Amniotic epithelial cell (primary cell): Measurements from ENCODE around the gene RAB3IL1.
"Not testable (repeated sequence)": the region's sequence is repeated elsewhere in the genome, so short reads cannot be mapped to it uniquely, and the experiment has no call there.

Source experiments
- DNase-seq: peaks from one replicate; pipeline ENCODE4 v3.0.0-alpha.2; 2010; ENCODE audit warnings: low read depth

The RAB3IL1 gene

DNA sequence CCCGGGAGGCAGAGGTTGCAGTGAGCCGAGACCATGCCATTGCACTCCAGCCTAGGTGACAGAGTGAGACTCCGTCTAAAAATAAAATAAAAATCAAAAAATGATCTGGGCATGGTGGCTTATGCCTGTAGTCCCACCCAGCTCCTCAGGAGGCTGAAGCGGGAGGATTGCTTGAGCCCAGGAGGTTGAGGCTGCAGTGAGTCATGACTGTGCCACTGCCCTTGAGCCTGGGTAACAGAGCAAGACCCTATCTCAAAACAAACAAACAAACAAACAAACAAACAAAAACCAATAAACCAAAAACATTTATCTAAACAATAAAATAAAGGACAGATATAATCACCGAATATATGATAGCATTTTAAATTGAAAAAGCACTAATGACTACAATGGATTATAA is 36.3 kb upstream of the RAB3IL1 start:
- not testable (repeated sequence) for DNase-seq

DNA sequence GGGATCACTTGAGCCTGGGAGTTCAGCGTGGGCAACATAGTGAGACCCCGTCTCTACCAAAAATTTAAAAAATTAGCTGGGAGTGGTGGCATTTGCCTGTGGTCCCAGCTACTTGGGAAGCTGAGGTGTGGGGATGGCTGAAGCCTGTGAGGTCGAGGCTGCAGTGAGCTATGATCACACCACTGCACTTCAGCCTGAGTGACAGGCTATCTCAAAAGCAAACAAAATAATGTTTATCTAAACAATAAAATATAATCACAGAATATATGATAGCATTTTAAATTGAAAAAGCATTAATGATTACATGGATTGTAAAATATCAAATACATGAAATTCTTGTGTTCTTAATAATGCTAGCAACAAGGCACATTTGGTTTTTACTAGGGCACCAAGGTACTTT is 35.5 kb upstream of the RAB3IL1 start:
- no peak for DNase-seq

DNA sequence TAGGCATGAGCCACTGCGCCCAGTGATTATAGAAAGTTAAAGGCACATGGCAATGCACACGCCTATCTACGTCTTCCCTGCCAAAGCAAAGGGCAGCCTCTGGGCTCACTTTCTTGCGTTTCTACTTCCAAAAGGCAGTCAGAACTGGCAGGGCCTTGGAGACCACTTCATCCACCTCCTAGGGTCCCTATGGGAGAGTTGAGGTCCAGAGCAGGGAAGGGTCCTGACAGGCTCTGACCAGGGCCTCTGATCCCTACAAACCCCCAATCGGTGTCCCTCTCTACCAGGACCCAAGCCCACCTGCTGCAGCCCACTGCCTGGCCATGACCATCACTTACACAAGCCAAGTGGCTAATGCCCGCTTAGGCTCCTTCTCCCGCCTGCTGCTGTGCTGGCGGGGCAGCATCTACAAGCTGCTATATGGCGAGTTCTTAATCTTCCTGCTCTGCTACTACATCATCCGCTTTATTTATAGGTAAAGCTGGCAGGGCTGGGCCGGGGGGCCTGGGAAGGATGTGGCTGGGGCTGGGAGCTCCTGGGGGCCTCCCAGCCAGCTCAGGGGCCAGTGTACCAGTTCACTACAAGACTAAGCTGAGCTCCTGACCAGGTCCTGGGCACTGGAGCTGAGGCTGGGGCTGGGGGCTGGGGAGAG is 34.2 kb upstream of the RAB3IL1 start:
- no peak for DNase-seq

DNA sequence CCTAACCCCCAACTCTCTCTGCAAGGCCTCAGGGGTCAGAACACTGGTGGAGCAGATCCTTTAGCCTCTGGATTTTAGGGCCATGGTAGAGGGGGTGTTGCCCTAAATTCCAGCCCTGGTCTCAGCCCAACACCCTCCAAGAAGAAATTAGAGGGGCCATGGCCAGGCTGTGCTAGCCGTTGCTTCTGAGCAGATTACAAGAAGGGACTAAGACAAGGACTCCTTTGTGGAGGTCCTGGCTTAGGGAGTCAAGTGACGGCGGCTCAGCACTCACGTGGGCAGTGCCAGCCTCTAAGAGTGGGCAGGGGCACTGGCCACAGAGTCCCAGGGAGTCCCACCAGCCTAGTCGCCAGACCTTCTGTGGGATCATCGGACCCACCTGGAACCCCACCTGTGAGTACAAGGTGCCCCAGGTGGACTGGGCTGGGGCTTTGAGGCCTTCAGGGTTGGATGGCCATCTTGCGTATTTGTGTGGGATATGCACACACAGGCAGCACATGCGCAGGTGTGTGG is 32.7 kb upstream of the RAB3IL1 start, which contains the start of gene BEST1:
Gene BEST1, plus strand, starts transcription at position 317 of the 513 bp plus-strand sequence. CDS start 1,456 bp downstream, outside the sequence.
- DNase-seq: no peak

DNA sequence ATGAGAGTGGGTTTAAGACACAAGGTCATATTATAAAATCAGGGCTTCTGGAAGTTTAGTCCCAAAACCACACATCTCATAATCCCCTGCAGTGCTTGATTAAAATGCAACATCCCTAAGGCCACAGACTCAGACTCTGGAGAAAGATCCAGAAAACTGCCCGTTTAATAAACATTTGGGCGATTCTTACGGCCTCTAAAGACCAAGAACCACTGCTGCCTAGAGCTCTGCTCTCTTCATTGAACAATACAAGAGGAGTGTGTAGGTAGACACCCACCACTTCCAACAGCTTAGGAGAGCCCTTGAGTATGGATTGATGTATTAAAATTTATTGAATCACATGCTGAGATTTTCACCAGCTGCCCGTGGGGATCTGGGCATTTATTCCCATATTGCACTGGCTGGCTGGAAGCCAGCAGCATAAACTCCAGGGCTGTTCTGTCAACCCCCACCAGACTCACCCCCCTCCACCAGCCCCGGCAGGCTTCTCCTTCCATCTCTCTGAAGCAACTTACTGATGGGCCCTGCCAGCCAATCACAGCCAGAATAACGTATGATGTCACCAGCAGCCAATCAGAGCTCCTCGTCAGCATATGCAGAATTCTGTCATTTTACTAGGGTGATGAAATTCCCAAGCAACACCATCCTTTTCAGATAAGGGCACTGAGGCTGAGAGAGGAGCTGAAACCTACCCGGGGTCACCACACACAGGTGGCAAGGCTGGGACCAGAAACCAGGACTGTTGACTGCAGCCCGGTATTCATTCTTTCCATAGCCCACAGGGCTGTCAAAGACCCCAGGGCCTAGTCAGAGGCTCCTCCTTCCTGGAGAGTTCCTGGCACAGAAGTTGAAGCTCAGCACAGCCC is 32.0 kb upstream of the RAB3IL1 start:
- peak; percentile 97 for DNase-seq

GRCh38 chr11:61948505-61948904 is 31.1 kb upstream of the RAB3IL1 start:
- peak; percentile 29 for DNase-seq

DNA sequence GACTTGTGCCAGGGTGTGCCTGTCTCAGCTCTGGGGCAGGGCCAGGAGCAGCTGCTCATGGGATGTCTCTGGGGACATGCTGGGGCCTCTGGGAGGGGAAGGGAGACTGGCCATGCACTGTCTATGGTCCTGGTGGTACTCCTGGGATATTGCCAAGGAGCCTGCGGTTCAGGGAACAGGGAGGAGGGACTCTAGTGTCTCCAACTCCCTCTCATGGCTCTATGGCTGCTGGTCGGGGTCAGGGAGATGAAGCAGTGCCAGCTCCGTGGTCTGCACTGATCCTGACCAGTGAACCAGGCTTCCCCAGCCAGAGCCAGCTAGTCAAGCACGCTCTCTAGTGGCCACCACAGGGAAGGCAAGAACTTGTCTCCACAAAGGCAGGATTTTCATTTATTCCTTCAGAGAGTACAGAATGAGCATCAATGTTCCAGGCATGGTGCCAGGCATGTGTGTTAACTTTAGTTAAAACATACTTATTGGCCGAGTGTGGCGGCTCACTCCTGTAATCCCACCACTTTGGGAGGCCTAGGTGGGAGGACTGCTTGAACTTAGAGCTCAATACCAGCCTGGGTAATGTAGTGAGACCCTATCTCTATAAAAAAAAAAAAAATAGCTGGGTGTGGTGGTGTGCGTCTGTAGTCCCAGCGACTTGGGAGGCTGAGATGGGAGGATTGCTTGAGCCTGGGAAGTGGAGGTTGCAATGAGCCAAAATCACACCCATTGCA is 30.3 kb upstream of the RAB3IL1 start:
- DNase-seq: peak; percentile 84

GRCh38 chr11:61946894-61947293 is 29.5 kb upstream of the RAB3IL1 start:
- DNase-seq: no peak

- no peak for DNase-seq
These were observed 27.8 kb upstream of the RAB3IL1 start for GRCh38 chr11:61945191-61945590.

DNA sequence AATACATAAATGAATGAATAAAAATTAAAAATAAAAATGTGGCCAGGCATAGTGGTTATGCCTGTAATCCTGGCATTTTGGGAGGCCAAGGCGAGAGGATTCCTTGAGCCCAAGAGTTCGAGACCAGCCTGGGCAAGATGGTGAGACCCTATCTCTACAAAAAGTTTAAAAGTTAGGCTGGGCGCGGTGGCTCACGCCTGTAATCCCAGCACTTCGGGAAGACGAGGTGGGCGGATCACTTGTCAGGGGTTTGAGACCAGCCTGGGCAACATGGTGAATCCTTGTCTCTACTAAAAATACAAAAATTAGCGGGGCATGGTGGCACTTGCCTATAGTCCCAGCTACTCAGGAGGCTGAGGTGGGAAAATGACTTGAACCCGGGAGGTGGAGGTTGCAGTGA is 23.1 kb upstream of the RAB3IL1 start:
- no peak for DNase-seq

- no peak for DNase-seq
These were observed 18.5 kb upstream of the RAB3IL1 start for GRCh38 chr11:61935861-61936260.

- no peak for DNase-seq
These were observed 13.6 kb upstream of the RAB3IL1 start for GRCh38 chr11:61930933-61931332.

- DNase-seq: peak; percentile 46
These were observed 11.2 kb upstream of the RAB3IL1 start for GRCh38 chr11:61928606-61929005.

DNA sequence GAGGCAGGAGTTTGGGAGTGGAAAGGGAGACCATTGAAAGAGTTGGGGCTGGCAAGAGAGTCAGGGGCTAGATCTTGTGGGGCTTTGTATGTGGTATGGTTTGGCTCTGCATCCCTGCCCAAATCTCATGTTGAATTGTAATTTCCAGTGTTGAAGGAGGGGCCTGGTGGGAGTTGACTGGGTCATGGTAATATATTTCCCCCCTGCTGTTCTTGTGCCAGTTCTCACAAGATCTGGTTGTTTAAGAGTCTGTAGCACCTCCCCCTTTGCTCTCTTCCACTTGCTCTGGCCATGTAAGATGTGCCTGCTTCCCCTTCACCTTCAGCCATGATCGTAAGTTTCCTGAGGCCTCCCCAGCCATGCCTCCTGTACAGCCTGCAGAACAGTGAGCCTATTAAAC is 10.1 kb upstream of the RAB3IL1 start:
- DNase-seq: peak; percentile 20

DNA sequence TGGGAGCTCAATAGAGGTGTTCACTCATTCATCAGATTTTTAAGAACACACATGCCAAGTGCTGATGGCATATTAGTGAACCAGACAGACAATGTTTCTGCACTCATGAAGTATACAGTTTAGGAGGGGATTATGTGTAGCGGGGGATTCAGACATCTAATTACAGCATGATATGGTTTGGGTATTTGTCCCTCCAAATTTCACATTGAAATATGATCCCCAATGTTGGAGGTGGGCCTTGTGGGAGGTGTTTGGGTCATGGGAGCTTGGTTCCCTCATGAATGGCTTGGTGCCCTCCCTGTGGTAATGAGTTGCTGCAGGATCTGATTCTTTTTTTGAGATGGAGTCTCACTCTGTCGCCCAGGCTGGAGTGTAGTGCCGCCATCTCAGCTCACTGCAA is 8.9 kb upstream of the RAB3IL1 start:
- no peak for DNase-seq

DNA sequence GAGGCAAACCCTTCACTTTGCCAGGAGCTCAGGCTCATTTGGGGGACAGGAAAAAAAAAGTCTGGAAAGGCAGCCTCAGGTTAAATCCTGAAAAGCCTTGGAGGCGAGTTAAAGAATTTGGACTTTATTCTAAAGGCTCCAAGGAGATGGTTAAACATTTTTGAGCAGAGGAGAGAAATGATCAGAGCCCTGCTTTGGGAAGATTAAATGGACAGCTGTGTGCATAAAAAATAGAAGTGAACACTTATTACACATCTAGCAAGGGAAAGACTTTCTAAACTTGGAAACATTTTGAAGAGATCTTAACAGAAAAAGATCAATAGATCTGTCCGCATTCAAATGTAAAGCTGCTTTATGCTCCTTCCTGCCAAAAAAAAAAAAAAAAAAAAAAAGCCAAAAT is 8.4 kb upstream of the RAB3IL1 start:
- no peak for DNase-seq

GRCh38 chr11:61924064-61924455 is 6.7 kb upstream of the RAB3IL1 start:
- DNase-seq: no peak

DNA sequence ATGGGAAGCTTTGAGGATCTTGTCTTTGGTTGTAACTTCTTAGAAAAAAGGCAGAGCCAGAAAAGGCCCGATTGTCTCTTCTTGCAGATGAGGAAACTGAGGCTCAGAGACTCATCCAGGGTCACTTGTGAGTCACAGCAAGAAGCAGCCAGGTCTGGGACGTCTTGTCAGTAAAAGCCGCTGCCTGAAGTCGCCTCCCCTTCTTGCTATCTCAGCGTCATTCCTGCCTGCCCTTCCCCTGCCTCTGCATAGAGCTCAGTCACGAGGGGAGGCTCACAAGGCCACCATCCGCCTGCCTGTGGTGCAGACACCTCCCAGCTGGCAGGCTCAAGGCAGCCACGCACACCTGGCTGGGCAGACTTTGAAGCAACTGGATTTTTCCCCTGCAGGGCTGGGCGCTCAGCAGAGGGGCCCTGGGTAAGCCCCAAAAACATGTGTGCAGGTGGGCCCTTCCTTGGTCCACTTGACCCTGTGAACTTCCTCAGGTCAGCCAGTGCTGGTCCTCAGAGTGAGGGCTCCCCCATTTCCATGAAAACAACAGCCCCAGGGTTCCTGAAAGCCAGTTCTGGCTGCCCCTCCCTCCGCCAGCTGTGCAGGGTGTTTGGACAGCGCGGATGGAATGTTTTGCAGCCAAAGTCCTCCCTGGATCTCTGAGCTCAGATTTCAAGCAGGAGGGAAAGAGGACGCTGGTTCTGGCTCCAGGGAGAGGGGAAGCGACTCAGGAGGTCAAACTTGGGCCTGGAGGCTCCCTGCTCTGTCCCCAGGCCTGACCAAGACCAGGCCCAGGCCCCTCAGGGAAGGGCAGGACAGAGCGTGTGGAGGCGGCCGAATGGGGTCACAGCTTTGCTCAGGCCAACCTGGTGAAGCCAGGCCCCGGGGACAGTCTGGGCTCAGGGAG is 6.0 kb upstream of the RAB3IL1 start:
- DNase-seq: peak; percentile 9

DNA sequence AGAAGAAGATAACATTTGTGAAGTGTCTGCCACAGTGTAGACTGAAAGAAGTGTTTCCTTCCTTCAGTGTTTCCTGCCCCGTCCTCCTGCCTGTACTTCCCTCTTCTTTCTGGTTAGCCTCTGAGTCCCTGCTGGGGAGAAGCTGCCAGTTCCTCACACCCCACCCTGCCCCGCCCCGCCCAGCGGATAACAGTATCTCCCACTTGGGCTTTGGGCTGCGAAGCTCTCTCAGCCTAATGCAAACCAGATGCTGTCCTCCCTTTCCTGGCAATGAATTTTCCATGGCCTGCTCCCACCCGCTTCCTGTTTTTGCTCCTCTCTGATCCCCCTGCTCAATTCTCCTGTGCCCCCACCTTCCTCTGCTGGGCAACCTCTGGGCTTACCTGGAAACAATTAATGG is 5.2 kb upstream of the RAB3IL1 start:
- peak; percentile 25 for DNase-seq

DNA sequence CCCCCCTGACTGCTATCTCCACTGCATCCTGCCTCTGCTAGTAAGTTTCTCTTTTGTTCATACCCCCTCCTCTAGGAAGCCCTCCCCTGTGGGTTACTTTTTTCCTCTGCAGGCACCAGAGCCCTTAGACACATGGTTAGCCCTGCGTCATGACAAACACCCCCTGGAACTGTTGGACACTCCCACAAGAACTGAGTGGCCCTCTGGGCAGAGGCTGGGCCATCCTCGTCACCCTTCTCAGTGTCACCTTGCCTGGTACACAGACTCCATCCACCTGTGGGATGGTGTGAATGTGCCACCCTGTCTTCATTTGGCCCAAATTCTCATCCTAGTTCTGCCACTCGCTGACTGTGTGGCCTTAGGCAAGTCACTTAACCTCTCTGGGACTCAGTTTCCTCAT is 4.1 kb upstream of the RAB3IL1 start:
- DNase-seq: no peak
